H54 (cell line): Measurements from ENCODE around the gene MYLK4.

Experiments
- DNase-seq: peaks from one replicate; pipeline ENCODE4 v3.0.0; 2011; ENCODE audit warnings: low spot score, mixed read lengths; ENCODE audit not compliant: insufficient read length
- FAIRE-seq: peaks from 3 replicates; lab custom pipeline; 2011; peaks lifted over from hg19 to GRCh38; lab: Jason Lieb, UNC
- POLR2A ChIP-seq: IDR thresholded peaks from 2 replicates; pipeline ENCODE4 v1.6.1; 2011; ENCODE audit warnings: low read depth, mild to moderate bottlenecking, low read length

Gene MYLK4

GRCh38 chr6:2674857-2675256 is 75.9 kb downstream of the MYLK4 start:
- no peak for DNase-seq
- no peak for FAIRE-seq
- TF ChIP-seq POLR2A, result no peak

- DNase-seq, result no peak
- no peak for TF ChIP-seq POLR2A
- no peak for FAIRE-seq
Observed at GRCh38 chr6:2669067-2669700, 81.5 kb downstream of the MYLK4 start.

- no peak for TF ChIP-seq POLR2A
- FAIRE-seq (no peak), DNase-seq (no peak)
Observed at GRCh38 chr6:2667617-2668016, 83.1 kb downstream of the MYLK4 start.

- no peak for TF ChIP-seq POLR2A
- DNase-seq, result no peak
- FAIRE-seq, result no peak
Observed at GRCh38 chr6:2666906-2667575, 83.7 kb downstream of the MYLK4 start.

- TF ChIP-seq POLR2A, result no peak
- FAIRE-seq (no peak), DNase-seq (no peak)
Observed at GRCh38 chr6:2665146-2666070, 85.3 kb downstream of the MYLK4 start.

GRCh38 chr6:2663123-2663522 is 87.6 kb downstream of the MYLK4 start:
- FAIRE-seq (no peak), DNase-seq (no peak)
- TF ChIP-seq POLR2A, result no peak

GRCh38 chr6:2661651-2662050 is 89.1 kb downstream of the MYLK4 start:
- no peak for TF ChIP-seq POLR2A
- no peak for FAIRE-seq
- DNase-seq, result no peak

GRCh38 chr6:2659882-2660281 is 90.8 kb downstream of the MYLK4 start:
- FAIRE-seq (peak; percentile 82), DNase-seq (peak; percentile 53)
- no peak for TF ChIP-seq POLR2A

GRCh38 chr6:2659381-2659780 is 91.3 kb downstream of the MYLK4 start:
- DNase-seq (no peak), FAIRE-seq (no peak)
- TF ChIP-seq POLR2A, result no peak

GRCh38 chr6:2658788-2659187 is 91.9 kb downstream of the MYLK4 start:
- no peak for TF ChIP-seq POLR2A
- FAIRE-seq, result no peak

GRCh38 chr6:2656460-2657079 is 94.2 kb downstream of the MYLK4 start:
- no peak for DNase-seq
- FAIRE-seq, result no peak

More at GRCh38 chr6:2658788-2659187, 91.9 kb downstream of the MYLK4 start:
- DNase-seq, result peak; percentile 19

GRCh38 chr6:2655844-2656433 is 94.8 kb downstream of the MYLK4 start:
- no peak for FAIRE-seq
- no peak for DNase-seq
- TF ChIP-seq POLR2A, result no peak

More at GRCh38 chr6:2656460-2657079, 94.2 kb downstream of the MYLK4 start:
- no peak for TF ChIP-seq POLR2A

GRCh38 chr6:2653369-2654032 is 97.2 kb downstream of the MYLK4 start:
- FAIRE-seq, result no peak
- TF ChIP-seq POLR2A, result no peak
- no peak for DNase-seq
